Activated gamma-delta T cell (primary cell): Measurements from ENCODE around the gene IGSF10.

ENCODE experiments used
- DNase-seq: peaks from one replicate; lab custom pipeline; 2025; lab: John Stamatoyannopoulos, UW

Gene IGSF10

GRCh38 chr3:151460228-151460627 is 633 bp downstream of the IGSF10 start:
- no peak for DNase-seq

DNA sequence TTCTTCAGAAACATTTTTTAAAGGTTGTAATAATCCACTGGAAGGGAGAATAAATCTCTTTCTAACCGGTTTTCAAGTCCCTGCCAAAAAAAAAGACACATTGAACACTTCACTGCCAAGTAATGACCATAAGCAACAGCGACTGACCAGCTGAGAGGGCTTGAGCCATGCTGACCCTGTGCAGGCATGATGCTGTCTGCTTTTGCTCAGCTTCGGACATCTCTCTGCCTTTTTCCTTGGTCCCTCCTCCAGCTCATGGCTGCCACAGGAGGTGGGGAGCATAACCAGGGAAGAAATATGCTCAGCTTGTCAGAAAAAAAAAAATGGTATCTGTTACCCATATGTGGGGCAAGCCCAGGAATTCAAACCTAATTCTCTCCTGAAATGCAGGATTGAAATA is 1.5 kb downstream of the IGSF10 start:
- no peak for DNase-seq

DNA sequence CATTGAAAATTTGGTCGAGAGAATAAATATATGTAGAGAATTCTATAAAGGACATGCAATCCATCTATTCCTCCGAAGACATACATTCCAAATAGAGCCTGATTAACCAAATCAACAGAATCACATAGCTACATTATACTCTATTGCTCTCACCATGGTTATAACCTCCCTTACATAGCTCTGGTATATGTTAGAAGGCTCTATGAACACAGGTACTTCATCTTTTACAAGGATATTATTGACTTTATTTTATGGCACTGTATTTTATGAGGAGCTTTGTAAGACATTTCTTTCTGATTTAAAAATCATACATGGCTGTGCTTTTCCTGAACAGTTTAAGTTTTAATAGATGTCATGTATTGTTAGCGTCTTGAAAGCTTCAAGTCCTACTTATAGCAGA is 4.8 kb downstream of the IGSF10 start:
- DNase-seq = no peak

DNA sequence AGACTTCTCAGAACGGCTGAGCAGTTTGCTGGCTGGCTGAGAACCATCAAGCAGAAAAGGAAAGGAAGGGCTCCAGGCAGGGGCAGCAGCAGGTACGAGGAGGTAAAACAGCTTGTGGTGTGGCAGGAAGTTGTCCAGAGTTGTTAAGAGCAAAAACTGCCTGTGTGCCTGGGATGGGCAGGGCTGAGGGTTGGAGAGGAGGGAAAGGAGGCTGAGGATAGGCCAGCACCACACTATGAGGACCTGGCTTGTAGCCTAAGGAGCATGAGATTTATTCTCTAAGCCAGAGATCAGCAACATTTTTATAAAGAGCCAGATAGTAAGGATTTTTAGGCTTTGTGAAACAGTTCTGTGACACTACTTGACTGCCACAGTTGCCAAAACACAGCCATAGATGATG is 8.0 kb downstream of the IGSF10 start:
- DNase-seq = no peak

DNA sequence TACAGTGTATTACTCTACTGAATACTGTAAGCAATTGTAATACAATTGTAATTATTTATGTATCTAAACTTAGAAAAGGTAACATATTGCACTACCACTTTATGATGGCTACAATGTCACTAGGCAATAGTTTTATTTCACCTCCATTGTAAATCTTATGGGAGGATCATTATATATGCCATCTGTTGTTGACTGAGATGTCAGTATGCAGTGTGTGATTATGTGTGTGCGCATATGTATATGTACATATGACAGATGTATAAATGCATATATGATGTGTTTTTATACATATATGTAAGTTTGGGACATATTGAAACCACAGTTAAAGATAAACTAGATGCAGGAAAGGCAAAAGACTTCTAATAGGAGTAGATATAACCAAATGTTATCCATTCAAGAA is 8.5 kb downstream of the IGSF10 start:
- no peak for DNase-seq

DNA sequence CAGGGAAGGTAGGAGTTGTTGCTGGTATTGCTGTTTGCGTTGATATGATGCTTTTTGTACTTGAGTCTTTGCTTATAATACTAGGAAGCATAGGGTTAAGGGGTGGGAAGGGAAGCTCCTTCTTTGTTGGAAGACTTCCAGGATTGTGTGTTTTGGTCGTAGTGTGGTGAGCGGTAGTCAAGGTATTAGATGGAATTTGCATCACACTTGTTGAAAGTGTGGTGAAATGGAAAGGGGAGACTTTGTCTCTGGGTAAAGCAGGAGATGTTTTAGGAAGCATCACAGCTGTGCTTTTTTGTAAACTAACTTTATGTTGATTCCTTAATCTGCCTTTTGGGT is 14.9 kb downstream of the IGSF10 start:
- DNase-seq = no peak

DNA sequence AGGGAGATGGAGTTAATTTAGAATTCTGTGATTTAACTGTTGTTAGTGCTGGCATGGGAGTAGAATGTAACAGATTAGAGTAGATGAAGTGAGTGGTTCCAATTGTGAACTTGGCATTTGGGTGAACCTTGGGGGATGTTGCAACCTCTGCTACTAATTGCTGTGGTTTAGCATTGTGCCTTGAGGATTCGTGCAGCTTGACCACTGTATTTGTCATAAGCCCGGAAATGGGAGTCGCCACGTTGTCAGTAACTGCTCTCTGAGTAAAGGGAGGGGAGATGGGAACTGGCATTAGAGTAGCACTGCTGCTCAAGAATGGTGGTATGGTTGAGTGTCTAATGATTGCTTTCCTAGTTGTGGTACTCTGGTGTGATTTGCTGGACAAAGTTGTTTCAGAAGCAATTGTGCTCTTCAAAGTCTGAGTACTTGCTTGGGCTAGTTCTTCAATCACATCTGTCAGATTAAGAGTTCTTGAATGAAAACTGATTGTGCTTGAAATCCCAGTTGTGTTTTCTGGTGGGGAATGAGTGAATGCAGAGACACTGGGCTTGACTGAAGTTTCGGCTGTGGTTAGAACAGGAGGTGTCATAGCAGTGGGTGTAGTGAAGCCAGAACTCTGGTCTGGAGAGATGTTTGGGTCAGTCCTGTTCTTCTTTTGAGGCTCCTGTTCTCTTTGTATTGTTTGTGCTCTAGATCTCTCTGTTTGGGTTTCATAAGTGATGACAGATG is 15.4 kb downstream of the IGSF10 start:
- no peak for DNase-seq

DNA sequence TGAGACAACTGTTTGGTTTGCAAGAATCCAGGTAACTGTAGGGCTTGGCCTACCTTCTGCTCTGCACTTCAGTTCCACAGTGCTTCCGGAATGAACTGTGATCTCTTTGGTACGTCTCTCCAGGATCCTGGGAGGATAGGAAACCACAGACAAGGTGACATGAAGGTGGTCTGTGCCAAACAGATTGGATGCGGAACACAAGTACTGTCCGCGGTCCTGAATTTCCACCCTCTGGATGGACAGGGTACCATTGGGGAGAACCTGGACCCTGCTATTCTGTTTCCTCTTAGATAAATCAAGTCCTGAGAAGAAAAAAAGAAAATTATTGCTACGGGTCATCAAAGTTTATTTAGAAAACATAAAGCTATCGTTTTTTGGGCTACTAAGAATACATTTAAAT is 17.3 kb downstream of the IGSF10 start:
- no peak for DNase-seq

- DNase-seq = no peak
Measured at GRCh38 chr3:151440940-151441339, 19.9 kb downstream of the IGSF10 start.

DNA sequence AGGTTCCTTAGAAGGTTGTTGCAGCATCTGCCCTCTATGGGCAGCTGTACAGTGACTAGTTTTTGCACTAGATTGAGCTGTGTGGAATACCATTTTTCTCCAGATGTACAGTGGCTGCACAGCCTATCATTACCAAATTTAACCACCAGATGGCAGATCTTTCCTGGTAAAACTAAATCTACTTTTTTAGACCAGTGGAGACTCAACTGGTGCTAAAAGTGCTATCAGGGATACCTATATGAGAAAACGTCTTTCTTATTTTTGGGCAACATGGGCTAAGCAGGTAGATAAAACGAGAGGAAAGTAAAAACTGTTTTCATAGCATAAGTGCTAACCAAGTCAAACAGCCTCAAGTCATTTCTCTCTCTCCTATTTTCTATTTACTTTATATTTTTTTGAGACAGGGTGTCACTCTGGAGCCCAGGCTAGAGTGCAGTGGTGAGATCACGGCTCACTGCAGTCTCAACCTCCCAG is 21.2 kb downstream of the IGSF10 start:
- no peak for DNase-seq

DNA sequence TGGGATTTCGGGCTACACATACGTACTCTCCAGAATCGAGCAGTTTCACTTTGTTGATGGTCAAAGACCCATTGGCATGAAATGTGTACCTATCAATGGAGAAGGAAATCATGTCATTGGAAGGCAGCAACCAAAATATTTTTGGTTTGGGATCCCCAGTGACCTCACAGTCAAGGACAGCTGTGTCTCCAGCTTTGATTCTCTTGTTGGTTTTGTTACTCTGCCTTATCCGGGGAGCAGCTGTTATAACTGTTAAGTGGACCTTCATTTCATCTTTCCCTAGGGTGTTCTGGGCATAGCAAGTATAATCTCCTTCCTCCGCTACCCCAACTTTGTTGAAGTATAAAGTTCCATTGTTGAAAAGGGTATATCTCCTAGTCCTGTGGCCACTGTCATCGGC is 23.0 kb downstream of the IGSF10 start:
- DNase-seq = no peak

- no peak for DNase-seq
Measured at GRCh38 chr3:151436675-151437446, 24.0 kb downstream of the IGSF10 start.

GRCh38 chr3:151434151-151434890 is 26.5 kb downstream of the IGSF10 start:
- DNase-seq = no peak

GRCh38 chr3:151432616-151433372 is 28.1 kb downstream of the IGSF10 start:
- DNase-seq = no peak

- DNase-seq = no peak
Measured at GRCh38 chr3:151431940-151432339, 28.9 kb downstream of the IGSF10 start.

DNA sequence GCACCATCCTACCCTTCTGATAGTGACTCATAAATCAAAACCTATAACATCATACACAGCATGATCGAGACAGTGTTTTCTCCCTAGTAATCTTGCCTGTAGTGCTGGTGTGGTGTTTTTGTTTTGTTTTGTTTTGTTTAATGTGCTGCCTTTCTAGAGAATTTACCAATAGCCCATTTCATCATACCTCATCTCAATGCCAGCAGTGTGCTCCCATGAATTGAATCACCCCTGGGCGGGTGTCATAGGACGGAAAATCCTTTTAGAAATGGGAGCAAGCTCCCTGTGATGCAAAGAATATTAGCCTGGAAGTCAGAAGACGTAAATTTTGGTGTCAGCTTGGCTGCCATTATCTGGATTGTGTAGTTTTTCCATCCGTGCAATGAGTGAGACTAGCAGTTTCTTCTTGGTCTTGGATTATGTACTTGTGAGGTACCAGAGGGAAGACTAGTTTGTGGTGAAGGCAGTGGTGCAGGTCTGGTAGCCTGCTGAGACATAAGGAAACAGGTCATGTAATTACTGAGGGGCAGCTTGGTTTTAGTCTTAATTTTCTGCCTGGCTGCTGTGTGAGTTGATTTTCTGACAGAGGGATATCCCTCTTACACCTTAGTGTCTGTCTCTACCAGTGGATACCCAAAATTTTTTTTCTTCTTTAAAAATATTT is 29.9 kb downstream of the IGSF10 start:
- DNase-seq = no peak

GRCh38 chr3:151428386-151428785 is 32.5 kb downstream of the IGSF10 start:
- no peak for DNase-seq

- DNase-seq = no peak
Measured at GRCh38 chr3:151426341-151426657, 34.6 kb downstream of the IGSF10 start.

DNA sequence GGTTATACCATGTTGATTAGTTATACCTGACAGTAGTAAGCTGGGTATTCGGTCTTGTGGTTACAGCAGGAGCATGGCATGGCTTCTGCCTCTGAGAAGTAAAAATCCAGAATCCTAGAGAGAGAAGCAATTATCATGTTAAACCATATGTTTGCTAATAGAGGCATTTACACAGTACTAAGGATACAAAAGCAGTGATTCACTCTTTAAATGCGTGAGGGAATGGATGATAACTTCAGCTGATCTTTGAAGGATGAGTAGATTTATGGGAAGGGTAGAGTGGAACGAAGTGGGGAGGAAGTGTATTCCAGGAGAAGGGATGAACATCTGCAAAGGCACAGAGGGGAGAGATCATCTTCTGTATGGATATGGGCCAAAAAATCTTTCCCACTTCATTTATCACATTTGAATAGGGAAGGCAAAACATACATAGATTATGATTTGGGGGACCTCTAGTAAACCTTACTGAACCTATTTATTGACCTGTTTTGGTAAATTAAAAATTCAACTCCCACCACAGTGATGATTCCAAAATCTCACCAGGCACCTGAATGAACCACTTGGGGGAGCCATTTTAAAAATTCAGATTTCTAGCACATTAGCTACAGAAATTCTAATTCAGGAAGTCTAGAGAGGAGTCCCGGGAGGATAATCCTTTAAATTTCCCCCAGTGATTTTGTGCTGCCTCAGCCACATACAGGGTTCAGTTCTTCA is 35.1 kb downstream of the IGSF10 start:
- DNase-seq = no peak

- DNase-seq = no peak
Measured at GRCh38 chr3:151423091-151423490, 37.8 kb downstream of the IGSF10 start.

- no peak for DNase-seq
Measured at GRCh38 chr3:151421938-151422337, 38.9 kb downstream of the IGSF10 start.
